ENCODE data around the gene CDH15. TPM values are rescaled to one million over a fixed set of nuclear protein-coding genes. Genes with fewer than 3 reads are reported as not detected.

The CDH15 gene
- total and polyA plus RNA-seq, 2 of the 13 experiments (the other 11 are each of a cell fraction or from before 2014, with no cell fraction given) = 0.74 to 2.2 TPM

GRCh38 chr16:89190150-89190958 is 18.8 kb downstream of the CDH15 start (continued):
- TF ChIP-seq ZBTB33 (CRISPR knock-in tag; IDR thresholded peaks at IDR 0.05) (no peak), ZNF282 (IDR thresholded peaks at IDR 0.05; ENCODE audit: partially characterized antibody) (no peak), ZNF543 (CRISPR knock-in tag; IDR thresholded peaks at IDR 0.05) (no peak), ZBTB2 (CRISPR knock-in tag; IDR thresholded peaks at IDR 0.05; ENCODE audit: low read depth) (no peak), ZNF101 (CRISPR knock-in tag; IDR thresholded peaks at IDR 0.05; ENCODE audit: borderline replicate concordance, low read depth) (no peak), ZSCAN25 (CRISPR knock-in tag; IDR thresholded peaks at IDR 0.05) (peak; percentile 15; the same call in 1 of the 2 replicates), ARID3A (IDR thresholded peaks at IDR 0.05; ENCODE audit: low read depth, low read length) (no peak), NCOA1 (CRISPR knock-in tag; IDR thresholded peaks at IDR 0.05) (no peak; the same call in 1 of the 2 replicates), PRDM10 (CRISPR knock-in tag; IDR thresholded peaks at IDR 0.05; ENCODE audit: low read depth) (no peak), ZNF512 (CRISPR knock-in tag; IDR thresholded peaks at IDR 0.05) (no peak), ZNF747 (CRISPR knock-in tag; IDR thresholded peaks at IDR 0.05; ENCODE audit: borderline replicate concordance) (0 out of 2 replicates have a peak, but pooled peaks have one; percentile 53), ZNF530 (CRISPR knock-in tag; IDR thresholded peaks at IDR 0.05; ENCODE audit: low read depth) (no peak), DNMT1 (CRISPR knock-in tag; IDR thresholded peaks at IDR 0.05) (no peak), ZGPAT (CRISPR knock-in tag; IDR thresholded peaks at IDR 0.05) (no peak), ZNF720 (CRISPR knock-in tag; IDR thresholded peaks at IDR 0.05) (no peak), ATF1 (CRISPR knock-in tag; IDR thresholded peaks at IDR 0.05) (no peak)
